Vagina (tissue), 2 donors: ENCODE measurements around the gene FAM107B. TPM values are rescaled to one million over a fixed set of nuclear protein-coding genes. Genes with fewer than 3 reads are reported as not detected.
"Not testable (repeated sequence)": the region's sequence is repeated elsewhere in the genome, so short reads cannot be mapped to it uniquely, and the experiment has no call there.

Experiments used
- DNase-seq, 2 donors: peaks; one replicate each; pipeline ENCODE4 v3.0.0-alpha.2; 2017; ENCODE audit errors: extremely low spot score in 2 of 2
- H3K27ac ChIP-seq: fragments of 200-600 bp; sonication (generic); one replicate; pipeline ENCODE4 v1.5.1; 2019
- H3K27me3 ChIP-seq: fragments of 200-600 bp; sonication (generic); one replicate; pipeline ENCODE4 v1.5.1; 2019
- H3K36me3 ChIP-seq, 2 donors: fragments of 200-600 bp; sonication (generic); one replicate each; pipeline ENCODE4 v1.5.1; 2017 to 2019
- H3K4me1 ChIP-seq: fragments of 200-600 bp; sonication (generic); one replicate; pipeline ENCODE4 v1.5.1; 2019
- H3K4me3 ChIP-seq, 2 donors: fragments of 200-600 bp; sonication (generic); 1 replicate in 1 of 2; 2 replicates in 1 of 2; pipeline ENCODE4 v1.5.1; 2016 to 2019
- H3K9me3 ChIP-seq: fragments of 200-600 bp; sonication (generic); one replicate; pipeline ENCODE4 v1.5.1; 2019
- POLR2A ChIP-seq, 2 donors: fragments of 450-650 bp; IDR thresholded peaks; one replicate each; pipeline ENCODE4 v1.6.1; 2017; ENCODE audit warnings: antibody characterized with exemption in 2 of 2, mild to moderate bottlenecking in 2 of 2, moderate library complexity in 2 of 2
- POLR2AphosphoS5 ChIP-seq, 2 donors: sonication (generic); formaldehyde crosslinking; IDR thresholded peaks; one replicate each; pipeline ENCODE4 v1.9.0; 2017; ENCODE audit warnings: antibody characterized with exemption in 2 of 2, mild to moderate bottlenecking in 2 of 2, low read depth in 1 of 2; ENCODE audit not compliant: insufficient read depth in 1 of 2
- intact Hi-C: fragments of 100-400 bp; cut with DNase I; formaldehyde crosslinking; loops from one replicate; pipeline ENCODE4 v1.15.1; 2023
- total RNA-seq: library from RNA; depleted of rRNA; stranded (reverse); fragments of >200 nt; gene quantifications from one replicate; pipeline ENCODE4 v1.2.3, GENCODE V29; 2016
- TF ChIP-seq, protein P1 (sequence below), 3 experiments: fragments of 450-650 bp in 2 of 3; fragments of 200-600 bp in 1 of 3; sonication (generic) in 1 of 3; IDR thresholded peaks; one replicate each; pipeline ENCODE4 v1.5.1; 2017 to 2019; ENCODE audit warnings: antibody characterized with exemption in 3 of 3, mild to moderate bottlenecking in 2 of 3, moderate library complexity in 2 of 3

FAM107B gene
- total RNA-seq, 1 donor from 2014 or later: 33.4 TPM

- TF ChIP-seq POLR2AphosphoS5 (IDR thresholded peaks at IDR 0.05; ENCODE audit: insufficient read depth in 1 of 2, low read depth in 1 of 2) (no peak), POLR2A (IDR thresholded peaks at IDR 0.05) (no peak)
- TF ChIP-seq, protein P1, sequence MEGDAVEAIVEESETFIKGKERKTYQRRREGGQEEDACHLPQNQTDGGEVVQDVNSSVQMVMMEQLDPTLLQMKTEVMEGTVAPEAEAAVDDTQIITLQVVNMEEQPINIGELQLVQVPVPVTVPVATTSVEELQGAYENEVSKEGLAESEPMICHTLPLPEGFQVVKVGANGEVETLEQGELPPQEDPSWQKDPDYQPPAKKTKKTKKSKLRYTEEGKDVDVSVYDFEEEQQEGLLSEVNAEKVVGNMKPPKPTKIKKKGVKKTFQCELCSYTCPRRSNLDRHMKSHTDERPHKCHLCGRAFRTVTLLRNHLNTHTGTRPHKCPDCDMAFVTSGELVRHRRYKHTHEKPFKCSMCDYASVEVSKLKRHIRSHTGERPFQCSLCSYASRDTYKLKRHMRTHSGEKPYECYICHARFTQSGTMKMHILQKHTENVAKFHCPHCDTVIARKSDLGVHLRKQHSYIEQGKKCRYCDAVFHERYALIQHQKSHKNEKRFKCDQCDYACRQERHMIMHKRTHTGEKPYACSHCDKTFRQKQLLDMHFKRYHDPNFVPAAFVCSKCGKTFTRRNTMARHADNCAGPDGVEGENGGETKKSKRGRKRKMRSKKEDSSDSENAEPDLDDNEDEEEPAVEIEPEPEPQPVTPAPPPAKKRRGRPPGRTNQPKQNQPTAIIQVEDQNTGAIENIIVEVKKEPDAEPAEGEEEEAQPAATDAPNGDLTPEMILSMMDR (IDR thresholded peaks at IDR 0.05): no peak
- intact Hi-C loops: no loop called here
- no peaks in the 10 kb centered on the region for H3K27me3 ChIP-seq
- no peaks in the 10 kb centered on the region for H3K9me3 ChIP-seq
- H3K4me3 ChIP-seq: no peak overlapping the region
- no peaks in the 10 kb centered on the region for H3K4me1 ChIP-seq
- no peaks in the 10 kb centered on the region for H3K36me3 ChIP-seq
- DNase-seq: no peak
- no peak overlapping the region for H3K27ac ChIP-seq
Observed at GRCh38 chr10:14691359-14691758, 83.3 kb downstream of the FAM107B start.

- intact Hi-C loops: no loop called here
- H3K36me3 ChIP-seq: no peaks in the 10 kb centered on the region
- H3K4me1 ChIP-seq: no peaks in the 10 kb centered on the region
- H3K4me3 ChIP-seq: no peak overlapping the region
- no peaks in the 10 kb centered on the region for H3K27me3 ChIP-seq
- TF ChIP-seq POLR2AphosphoS5 (IDR thresholded peaks at IDR 0.05; ENCODE audit: insufficient read depth in 1 of 2, low read depth in 1 of 2) (no peak), POLR2A (IDR thresholded peaks at IDR 0.05) (no peak)
- TF ChIP-seq, protein P1 (IDR thresholded peaks at IDR 0.05): no peak
- no peak for DNase-seq
- H3K27ac ChIP-seq: no peak overlapping the region
- H3K9me3 ChIP-seq: no peaks in the 10 kb centered on the region
Observed at GRCh38 chr10:14688606-14689005, 86.1 kb downstream of the FAM107B start.

GRCh38 chr10:14688189-14688588, 86.5 kb downstream of the FAM107B start:
- intact Hi-C loops, H3K4me3 ChIP-seq, H3K27me3 ChIP-seq, H3K9me3 ChIP-seq, H3K4me1 ChIP-seq, DNase-seq, H3K36me3 ChIP-seq, H3K27ac ChIP-seq: not testable (repeated sequence)

DNA sequence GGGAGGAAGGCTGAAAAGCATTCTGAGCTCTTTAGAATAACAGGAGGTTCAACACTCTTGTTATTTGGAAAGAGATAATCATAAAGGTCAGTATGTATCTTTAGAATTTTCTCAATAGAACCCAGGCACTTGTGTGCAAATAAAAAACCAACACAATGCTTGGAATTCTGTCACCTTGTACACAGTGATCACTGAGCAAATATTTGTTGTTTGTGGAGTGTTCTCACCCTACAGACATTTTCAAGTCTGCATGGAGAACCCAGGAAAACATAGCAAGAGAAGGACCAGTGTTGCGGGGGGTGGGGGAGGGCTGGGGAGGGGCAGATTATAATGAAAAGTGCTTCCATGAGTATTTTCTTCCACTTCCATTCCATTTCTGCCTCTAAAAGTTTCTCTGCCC, 87.4 kb downstream of the FAM107B start:
- TF ChIP-seq, protein P1 (IDR thresholded peaks at IDR 0.05): no peak
- H3K4me1 ChIP-seq: no peaks in the 10 kb centered on the region
- no peak for DNase-seq
- intact Hi-C loops: no loop called here
- no peaks in the 10 kb centered on the region for H3K9me3 ChIP-seq
- no peak overlapping the region for H3K27ac ChIP-seq
- H3K36me3 ChIP-seq: no peaks in the 10 kb centered on the region
- H3K27me3 ChIP-seq: no peaks in the 10 kb centered on the region
- no peak overlapping the region for H3K4me3 ChIP-seq

DNA sequence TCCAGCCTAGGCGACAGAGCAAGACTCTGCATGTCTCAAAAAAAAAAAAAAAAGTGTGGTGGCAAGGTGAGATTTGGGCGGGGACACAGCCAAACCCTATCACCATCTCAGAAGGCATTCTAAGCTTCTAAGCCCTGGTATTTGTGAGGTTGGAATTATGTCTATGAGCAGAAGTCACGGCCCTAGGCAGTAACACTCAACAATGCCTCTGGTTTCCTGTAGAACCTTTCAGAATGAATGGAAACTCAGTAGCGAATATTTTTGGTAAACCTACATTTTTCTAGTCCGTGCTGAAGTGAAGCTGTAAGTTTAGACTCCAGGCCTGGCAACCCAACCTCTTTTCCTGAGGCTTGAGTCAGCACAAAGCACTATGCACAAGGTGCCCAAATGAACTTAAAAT, 88.3 kb downstream of the FAM107B start:
- no peaks in the 10 kb centered on the region for H3K36me3 ChIP-seq
- H3K4me1 ChIP-seq: no peaks in the 10 kb centered on the region
- no peak overlapping the region for H3K4me3 ChIP-seq
- intact Hi-C loops: no loop called here
- no peaks in the 10 kb centered on the region for H3K27me3 ChIP-seq
- DNase-seq: no peak
- TF ChIP-seq, protein P1 (IDR thresholded peaks at IDR 0.05): no peak
- TF ChIP-seq POLR2A (IDR thresholded peaks at IDR 0.05) (no peak), POLR2AphosphoS5 (IDR thresholded peaks at IDR 0.05; ENCODE audit: insufficient read depth in 1 of 2, low read depth in 1 of 2) (no peak)
- H3K9me3 ChIP-seq: no peaks in the 10 kb centered on the region
- no peak overlapping the region for H3K27ac ChIP-seq

- no peak overlapping the region for H3K4me3 ChIP-seq
- H3K9me3 ChIP-seq: no peaks in the 10 kb centered on the region
- DNase-seq: no peak
- H3K36me3 ChIP-seq: no peaks in the 10 kb centered on the region
- TF ChIP-seq POLR2AphosphoS5 (IDR thresholded peaks at IDR 0.05; ENCODE audit: insufficient read depth in 1 of 2, low read depth in 1 of 2): no peak
- TF ChIP-seq, protein P1 (IDR thresholded peaks at IDR 0.05): no peak
- TF ChIP-seq POLR2A (IDR thresholded peaks at IDR 0.05): no peak
- H3K4me1 ChIP-seq: no peaks in the 10 kb centered on the region
- no peak overlapping the region for H3K27ac ChIP-seq
- intact Hi-C loops: no loop called here
- H3K27me3 ChIP-seq: no peaks in the 10 kb centered on the region
Observed at GRCh38 chr10:14684354-14684753, 90.3 kb downstream of the FAM107B start.
